ENCODE data around the gene MEIOSIN.
"Not testable (repeated sequence)": the region's sequence is repeated elsewhere in the genome, so short reads cannot be mapped to it uniquely, and the experiment has no call there.

The MEIOSIN gene

GRCh38 chr19:45733160-45733810, at the start of gene MEIOSIN:
Gene MEIOSIN (plus strand): TSS chr19:45733439. CDS start chr19:45735377, 1,938 bp downstream.
- H3K27me3 Mint-ChIP-seq, result no peaks in the 10 kb centered on the region
- no peak for ATAC-seq
- H3K4me3 Mint-ChIP-seq, result no peak within 1 kb of the TSS
- peaks cover 25% of the 10 kb centered on the region for H3K4me1 Mint-ChIP-seq
- H3K36me3 Mint-ChIP-seq, result peaks cover under 1% of the 10 kb centered on the region
- H3K9me3 Mint-ChIP-seq, result no peaks in the 10 kb centered on the region
- no peak within 1 kb of the TSS for H3K27ac Mint-ChIP-seq

GRCh38 chr19:45685045-45685444, 48.2 kb upstream of the MEIOSIN start:
- Mint-ChIP-seq H3K36me3 (peaks cover 54% of the 10 kb centered on the region), H3K4me1 (peaks cover 19% of the 10 kb centered on the region)
- not testable (repeated sequence) for H3K4me3 Mint-ChIP-seq, H3K27me3 Mint-ChIP-seq, H3K27ac Mint-ChIP-seq, ATAC-seq, H3K9me3 Mint-ChIP-seq

- peaks cover 11% of the 10 kb centered on the region for H3K4me1 Mint-ChIP-seq
- H3K36me3 Mint-ChIP-seq, result peaks cover 51% of the 10 kb centered on the region
- no peaks in the 10 kb centered on the region for H3K9me3 Mint-ChIP-seq
- H3K4me3 Mint-ChIP-seq, result no peak overlapping the region
- no peak overlapping the region for H3K27ac Mint-ChIP-seq
- H3K27me3 Mint-ChIP-seq, result no peaks in the 10 kb centered on the region
- ATAC-seq, result no peak
These were observed 45.6 kb upstream of the MEIOSIN start for GRCh38 chr19:45687599-45687998.

GRCh38 chr19:45691516-45692186, 41.6 kb upstream of the MEIOSIN start, which contains the start of gene SNRPD2:
Gene SNRPD2 (minus strand): TSS chr19:45691953. CDS start chr19:45691888, 65 bp downstream.
- no peaks in the 10 kb centered on the region for H3K9me3 Mint-ChIP-seq
- peak within 1 kb of the TSS; percentile 87 for H3K27ac Mint-ChIP-seq
- H3K4me3 Mint-ChIP-seq, result peak within 1 kb of the TSS; percentile 87
- peaks cover 16% of the 10 kb centered on the region for H3K4me1 Mint-ChIP-seq
- peak; percentile 75 for ATAC-seq
- H3K27me3 Mint-ChIP-seq, result no peaks in the 10 kb centered on the region
- H3K36me3 Mint-ChIP-seq, result peaks cover 32% of the 10 kb centered on the region

GRCh38 chr19:45692187-45693105, 40.8 kb upstream of the MEIOSIN start, which contains the start of gene QPCTL:
Gene QPCTL (plus strand): TSS chr19:45692666. CDS start chr19:45692704, 38 bp downstream.
- Mint-ChIP-seq H3K4me1 (peaks cover 19% of the 10 kb centered on the region), H3K27ac (peak within 1 kb of the TSS; percentile 87), H3K4me3 (peak within 1 kb of the TSS; percentile 87), H3K27me3 (no peaks in the 10 kb centered on the region), H3K36me3 (peaks cover 28% of the 10 kb centered on the region), H3K9me3 (no peaks in the 10 kb centered on the region)
- ATAC-seq, result peak; percentile 96

GRCh38 chr19:45693106-45693788, 40.0 kb upstream of the MEIOSIN start:
- ATAC-seq, result no peak
- H3K36me3 Mint-ChIP-seq, result peaks cover 32% of the 10 kb centered on the region

GRCh38 chr19:45701676-45702075, 31.6 kb upstream of the MEIOSIN start:
- no peak overlapping the region for H3K27ac Mint-ChIP-seq
- H3K27me3 Mint-ChIP-seq, result no peaks in the 10 kb centered on the region
- H3K4me1 Mint-ChIP-seq, result peaks cover 31% of the 10 kb centered on the region
- H3K9me3 Mint-ChIP-seq, result no peaks in the 10 kb centered on the region
- H3K4me3 Mint-ChIP-seq, result no peak overlapping the region
- H3K36me3 Mint-ChIP-seq, result peaks cover 30% of the 10 kb centered on the region
- ATAC-seq, result no peak

More at GRCh38 chr19:45693106-45693788, 40.0 kb upstream of the MEIOSIN start:
- Mint-ChIP-seq H3K27me3 (no peaks in the 10 kb centered on the region), H3K9me3 (no peaks in the 10 kb centered on the region), H3K4me1 (peaks cover 23% of the 10 kb centered on the region), H3K4me3 (peak overlapping the region; percentile 87), H3K27ac (peak overlapping the region; percentile 87)

GRCh38 chr19:45705115-45705514, 28.1 kb upstream of the MEIOSIN start:
- peak overlapping the region; percentile 75 for H3K27ac Mint-ChIP-seq
- H3K4me3 Mint-ChIP-seq, result no peak overlapping the region
- peaks cover 36% of the 10 kb centered on the region for H3K36me3 Mint-ChIP-seq
- no peak for ATAC-seq
- H3K4me1 Mint-ChIP-seq, result peaks cover 35% of the 10 kb centered on the region
- H3K27me3 Mint-ChIP-seq, result no peaks in the 10 kb centered on the region
- H3K9me3 Mint-ChIP-seq, result no peaks in the 10 kb centered on the region

- H3K36me3 Mint-ChIP-seq, result peaks cover 44% of the 10 kb centered on the region
- no peaks in the 10 kb centered on the region for H3K27me3 Mint-ChIP-seq
- ATAC-seq, result no peak
- H3K9me3 Mint-ChIP-seq, result no peaks in the 10 kb centered on the region
- H3K4me3 Mint-ChIP-seq, result no peak overlapping the region
- H3K27ac Mint-ChIP-seq, result peak overlapping the region; percentile 88
- H3K4me1 Mint-ChIP-seq, result peaks cover 42% of the 10 kb centered on the region
These were observed 27.4 kb upstream of the MEIOSIN start for GRCh38 chr19:45705710-45706415.

- peaks cover 37% of the 10 kb centered on the region for H3K4me1 Mint-ChIP-seq
- peak overlapping the region; percentile 69 for H3K27ac Mint-ChIP-seq
- no peak overlapping the region for H3K4me3 Mint-ChIP-seq
These were observed 22.7 kb upstream of the MEIOSIN start for GRCh38 chr19:45710356-45711130.

GRCh38 chr19:45711851-45712698, 21.2 kb upstream of the MEIOSIN start:
- ATAC-seq, result no peak
- Mint-ChIP-seq H3K27ac (no peak overlapping the region), H3K27me3 (no peaks in the 10 kb centered on the region), H3K9me3 (no peaks in the 10 kb centered on the region), H3K4me1 (peaks cover 40% of the 10 kb centered on the region), H3K4me3 (no peak overlapping the region), H3K36me3 (peaks cover 33% of the 10 kb centered on the region)

More at GRCh38 chr19:45710356-45711130, 22.7 kb upstream of the MEIOSIN start:
- H3K36me3 Mint-ChIP-seq, result peaks cover 33% of the 10 kb centered on the region
- ATAC-seq, result no peak
- no peaks in the 10 kb centered on the region for H3K9me3 Mint-ChIP-seq
- H3K27me3 Mint-ChIP-seq, result no peaks in the 10 kb centered on the region

GRCh38 chr19:45712699-45713067, 20.6 kb upstream of the MEIOSIN start:
- H3K27me3 Mint-ChIP-seq, result no peaks in the 10 kb centered on the region
- H3K27ac Mint-ChIP-seq, result no peak overlapping the region

GRCh38 chr19:45713141-45713540, 20.1 kb upstream of the MEIOSIN start:
- no peak for ATAC-seq
- H3K27me3 Mint-ChIP-seq, result no peaks in the 10 kb centered on the region
- no peak overlapping the region for H3K4me3 Mint-ChIP-seq
- H3K36me3 Mint-ChIP-seq, result peaks cover 33% of the 10 kb centered on the region
- H3K9me3 Mint-ChIP-seq, result no peaks in the 10 kb centered on the region
- H3K27ac Mint-ChIP-seq, result no peak overlapping the region
- peaks cover 36% of the 10 kb centered on the region for H3K4me1 Mint-ChIP-seq

More at GRCh38 chr19:45712699-45713067, 20.6 kb upstream of the MEIOSIN start:
- no peak overlapping the region for H3K4me3 Mint-ChIP-seq
- peaks cover 33% of the 10 kb centered on the region for H3K36me3 Mint-ChIP-seq
- H3K4me1 Mint-ChIP-seq, result peaks cover 34% of the 10 kb centered on the region
- no peak for ATAC-seq
- H3K9me3 Mint-ChIP-seq, result no peaks in the 10 kb centered on the region
